ENCODE data around the gene NCOA1.

NCOA1 gene

DNA sequence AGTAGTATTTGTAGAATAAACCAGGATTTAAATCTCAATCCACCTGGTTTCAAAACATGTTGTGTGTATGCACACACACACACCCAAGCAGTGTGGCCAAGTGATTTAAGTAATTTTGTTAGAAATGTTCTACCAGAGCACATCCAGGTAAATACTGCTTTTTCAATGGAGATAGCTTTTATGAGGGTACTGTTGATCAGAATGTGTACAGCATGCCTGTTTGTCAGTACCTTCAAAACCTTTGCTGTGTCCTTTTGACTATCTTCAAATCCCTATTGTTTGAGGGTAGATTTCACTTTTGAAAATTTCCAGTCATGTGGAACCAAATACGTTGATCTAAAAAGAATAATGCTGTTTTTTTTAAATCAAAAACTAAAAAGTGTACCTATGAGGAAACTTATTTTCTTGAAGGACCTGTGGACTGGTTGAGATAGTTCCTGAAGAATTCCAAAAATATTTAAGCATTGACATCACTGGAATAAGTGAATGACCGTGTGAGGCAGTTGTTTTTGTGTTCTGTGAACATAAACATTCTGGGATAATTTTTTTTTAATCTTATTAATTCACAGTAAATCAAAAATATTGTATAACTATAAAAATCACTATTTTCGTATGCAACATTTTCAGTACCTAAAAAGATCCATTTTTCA is 231.2 kb downstream of the NCOA1 start:
- TF ChIP-seq ZNF561 (tag by site-specific recombination; IDR thresholded peaks at IDR 0.05; ENCODE audit: borderline replicate concordance), result no peak
- TF ChIP-seq, protein P1, sequence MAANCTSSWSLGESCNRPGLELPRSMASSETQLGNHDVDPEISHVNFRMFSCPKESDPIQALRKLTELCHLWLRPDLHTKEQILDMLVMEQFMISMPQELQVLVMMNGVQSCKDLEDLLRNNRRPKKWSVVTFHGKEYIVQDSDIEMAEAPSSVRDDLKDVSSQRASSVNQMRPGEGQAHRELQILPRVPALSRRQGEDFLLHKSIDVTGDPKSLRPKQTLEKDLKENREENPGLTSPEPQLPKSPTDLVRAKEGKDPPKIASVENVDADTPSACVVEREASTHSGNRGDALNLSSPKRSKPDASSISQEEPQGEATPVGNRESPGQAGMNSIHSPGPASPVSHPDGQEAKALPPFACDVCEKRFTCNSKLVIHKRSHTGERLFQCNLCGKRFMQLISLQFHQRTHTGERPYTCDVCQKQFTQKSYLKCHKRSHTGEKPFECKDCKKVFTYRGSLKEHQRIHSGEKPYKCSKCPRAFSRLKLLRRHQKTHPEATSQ (tag by site-specific recombination; IDR thresholded peaks at IDR 0.05), result no peak
- TF ChIP-seq MYNN (tag by site-specific recombination; IDR thresholded peaks at IDR 0.05; ENCODE audit: borderline replicate concordance), result no peak
- no peak for TF ChIP-seq ZNF664 (tag by site-specific recombination; IDR thresholded peaks at IDR 0.05)
- TF ChIP-seq PRDM6 (tag by site-specific recombination; IDR thresholded peaks at IDR 0.05), result no peak
- no peak for TF ChIP-seq ZNF140 (tag by site-specific recombination; IDR thresholded peaks at IDR 0.05)
- no peak for TF ChIP-seq ZNF529 (tag by site-specific recombination; IDR thresholded peaks at IDR 0.05; ENCODE audit: insufficient replicate concordance)
- TF ChIP-seq ZXDB (tag by site-specific recombination; IDR thresholded peaks at IDR 0.05), result no peak
- TF ChIP-seq MZF1 (tag by site-specific recombination; IDR thresholded peaks at IDR 0.05; ENCODE audit: borderline replicate concordance), result no peak
- Histone ChIP-seq H3K36me3 (ENCODE audit: control insufficient read depth in 2 of 2, insufficient read depth in 1 of 2, low read length in 2 of 2) (peaks cover 0 to 5% of the 10 kb centered on the region in 2 experiments; a peak in 1 of 3 replicates), H3K4me1 (ENCODE audit: control insufficient read depth, insufficient read depth, low read length) (no peaks in the 10 kb centered on the region; the same call in 1 of the 2 replicates), H3K4me3 (ENCODE audit: low read depth, low read length) (no peak overlapping the region), H3K9me3 (ENCODE audit: control insufficient read depth, insufficient read depth, low read depth, low read length) (no peaks in the 10 kb centered on the region), H3K27ac (ENCODE audit: extremely low read depth, low read depth, low read length) (no peak overlapping the region)
- CTCF ChIA-PET, result no interaction called here
- POLR2A ChIA-PET, result no interaction called here

DNA sequence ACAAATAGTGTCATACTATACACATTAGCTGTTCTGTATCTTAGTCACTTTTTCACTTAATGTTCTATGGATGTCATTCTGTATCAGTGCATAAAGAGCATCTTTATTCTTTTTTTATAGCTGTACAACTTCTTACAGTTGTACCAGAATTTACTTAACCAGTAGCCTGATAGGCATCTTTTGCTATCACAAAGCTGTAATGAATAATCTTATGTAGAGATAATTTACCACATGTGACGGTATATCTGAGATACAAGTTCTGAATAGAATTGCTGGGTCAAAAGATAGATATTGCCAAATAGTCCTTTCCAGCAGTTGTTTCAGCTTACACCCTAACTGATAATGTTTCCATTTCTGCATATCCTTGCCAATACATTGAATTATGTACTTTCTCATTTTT is 232.1 kb downstream of the NCOA1 start:
- ChIA-PET CTCF (interaction anchor here (0.6 kb wide), 1 partner anchor 11 kb away, joined by 3 read pairs; no protein-coding TSS in a partner anchor), POLR2A (no interaction called here)
- TF ChIP-seq ZNF10 (tag by site-specific recombination; IDR thresholded peaks at IDR 0.05), result no peak
- Histone ChIP-seq H3K9me3 (ENCODE audit: control insufficient read depth, insufficient read depth, low read depth, low read length) (no peaks in the 10 kb centered on the region), H3K4me1 (ENCODE audit: control insufficient read depth, insufficient read depth, low read length) (no peaks in the 10 kb centered on the region; the same call in 1 of the 2 replicates), H3K4me3 (ENCODE audit: low read depth, low read length) (no peak overlapping the region), H3K27ac (ENCODE audit: extremely low read depth, low read depth, low read length) (no peak overlapping the region), H3K36me3 (ENCODE audit: control insufficient read depth in 2 of 2, insufficient read depth in 1 of 2, low read length in 2 of 2) (peaks cover 0 to 1% of the 10 kb centered on the region in 2 experiments)

GRCh38 chr2:24723665-24724064 is 232.6 kb downstream of the NCOA1 start:
- POLR2A ChIA-PET, result no interaction called here
- CTCF ChIA-PET, result no interaction called here
- H3K4me3 ChIP-seq (ENCODE audit: low read depth, low read length), result no peak overlapping the region
- H3K36me3 ChIP-seq (ENCODE audit: control insufficient read depth in 2 of 2, insufficient read depth in 1 of 2, low read length in 2 of 2), result peaks cover 0 to 5% of the 10 kb centered on the region in 2 experiments
- no peak overlapping the region for H3K27ac ChIP-seq (ENCODE audit: extremely low read depth, low read depth, low read length)
- H3K4me1 ChIP-seq (ENCODE audit: control insufficient read depth, insufficient read depth, low read length), result no peaks in the 10 kb centered on the region; the same call in 1 of the 2 replicates
- H3K9me3 ChIP-seq (ENCODE audit: control insufficient read depth, insufficient read depth, low read depth, low read length), result no peaks in the 10 kb centered on the region
- TF ChIP-seq ZNF645 (tag by site-specific recombination; IDR thresholded peaks at IDR 0.05) (no peak), ZEB2 (tag by site-specific recombination; IDR thresholded peaks at IDR 0.05) (no peak), ZNF560 (tag by site-specific recombination; IDR thresholded peaks at IDR 0.05; ENCODE audit: borderline replicate concordance) (no peak), YY1 (tag by site-specific recombination; IDR thresholded peaks at IDR 0.05) (no peak), ZNF792 (tag by site-specific recombination; IDR thresholded peaks at IDR 0.05) (no peak), ZFHX2 (tag by site-specific recombination; conservative IDR thresholded peaks at IDR 0.05) (no peak), PRDM6 (tag by site-specific recombination; IDR thresholded peaks at IDR 0.05) (no peak), ZNF510 (tag by site-specific recombination; IDR thresholded peaks at IDR 0.05; ENCODE audit: insufficient replicate concordance) (no peak), ZNF692 (tag by site-specific recombination; IDR thresholded peaks at IDR 0.05) (no peak), ZNF488 (tag by site-specific recombination; IDR thresholded peaks at IDR 0.05) (no peak), GLIS2 (tag by site-specific recombination; IDR thresholded peaks at IDR 0.05) (no peak)
